Measurements from ENCODE around the gene NAB1.
A peak's percentile ranks its signal among the peaks of the same experiment; 100 is the strongest.

NAB1 gene

GRCh38 chr2:190657474-190658255, 8.8 kb downstream of the NAB1 start:
- DNase-seq (ENCODE audit: low read depth): no peak
- no peak for TF ChIP-seq CTCF (conservative IDR thresholded peaks at IDR 0.05; ENCODE audit: control insufficient read depth, insufficient read depth, low read depth, low read length)
- H3K4me3 ChIP-seq (ENCODE audit: control insufficient read depth, low read depth, low read length): no peak overlapping the region

GRCh38 chr2:190659553-190659952, 10.7 kb downstream of the NAB1 start:
- no peak for DNase-seq (ENCODE audit: low read depth)
- no peak for TF ChIP-seq CTCF (conservative IDR thresholded peaks at IDR 0.05; ENCODE audit: control insufficient read depth, insufficient read depth, low read depth, low read length)
- H3K4me3 ChIP-seq (ENCODE audit: control insufficient read depth, low read depth, low read length): no peak overlapping the region

GRCh38 chr2:190662754-190663153, 13.9 kb downstream of the NAB1 start:
- DNase-seq (ENCODE audit: low read depth): no peak
- TF ChIP-seq CTCF (conservative IDR thresholded peaks at IDR 0.05; ENCODE audit: control insufficient read depth, insufficient read depth, low read depth, low read length): no peak
- H3K4me3 ChIP-seq (ENCODE audit: control insufficient read depth, low read depth, low read length): no peak overlapping the region

GRCh38 chr2:190663348-190663747, 14.5 kb downstream of the NAB1 start:
- peak; percentile 37 for DNase-seq (ENCODE audit: low read depth)
- TF ChIP-seq CTCF (conservative IDR thresholded peaks at IDR 0.05; ENCODE audit: control insufficient read depth, insufficient read depth, low read depth, low read length): no peak
- H3K4me3 ChIP-seq (ENCODE audit: control insufficient read depth, low read depth, low read length): no peak overlapping the region

- DNase-seq (ENCODE audit: low read depth): peak; percentile 29
- H3K4me3 ChIP-seq (ENCODE audit: control insufficient read depth, low read depth, low read length): no peak overlapping the region
- TF ChIP-seq CTCF (conservative IDR thresholded peaks at IDR 0.05; ENCODE audit: control insufficient read depth, insufficient read depth, low read depth, low read length): no peak
Measured at GRCh38 chr2:190663839-190664238, 15.0 kb downstream of the NAB1 start.

- H3K4me3 ChIP-seq (ENCODE audit: control insufficient read depth, low read depth, low read length): no peak overlapping the region
- no peak for TF ChIP-seq CTCF (conservative IDR thresholded peaks at IDR 0.05; ENCODE audit: control insufficient read depth, insufficient read depth, low read depth, low read length)
- peak; percentile 62 for DNase-seq (ENCODE audit: low read depth)
Measured at GRCh38 chr2:190664240-190664639, 15.4 kb downstream of the NAB1 start.

All from fibroblast of mammary gland (primary cell).